Aorta (tissue), 5 donors: ENCODE measurements around the gene ARSJ. TPM values are rescaled to one million over a fixed set of nuclear protein-coding genes. Genes with fewer than 3 reads are reported as not detected.

ENCODE experiments used
- ATAC-seq: fragments of 200-7000 bp; cut with Tn5 transposase; one replicate; pipeline ENCODE4 v1.9.1; 2022; ENCODE audit warnings: moderate library complexity; ENCODE audit not compliant: low FRiP score
- DNase-seq, 2 donors: peaks; one replicate each; pipeline ENCODE4 v3.0.0-alpha.2; 2020
- H3K27ac ChIP-seq, 2 donors: one replicate each; pipeline ENCODE4 v1.5.1; 2013; ENCODE audit warnings: low read length in 2 of 2, mild to moderate bottlenecking in 2 of 2, moderate library complexity in 2 of 2, control low read depth in 1 of 2, inconsistent platforms in 1 of 2, low read depth in 1 of 2
- H3K27me3 ChIP-seq, 2 donors: one replicate each; pipeline ENCODE4 v1.6.1; 2013; ENCODE audit warnings: control low read depth in 1 of 2, low read length in 1 of 2, mild to moderate bottlenecking in 1 of 2, moderate library complexity in 1 of 2; ENCODE audit not compliant: insufficient read depth in 2 of 2, control insufficient read depth in 1 of 2
- H3K36me3 ChIP-seq, 2 donors: one replicate each; pipeline ENCODE4 v1.6.1; 2013; ENCODE audit warnings: control low read depth in 1 of 2, low read length in 1 of 2, mild to moderate bottlenecking in 1 of 2; ENCODE audit not compliant: insufficient read depth in 2 of 2, control insufficient read depth in 1 of 2
- H3K4me1 ChIP-seq, 2 donors: one replicate each; pipeline ENCODE4 v1.6.1; 2013; ENCODE audit warnings: low read length in 2 of 2, control low read depth in 1 of 2, mild to moderate bottlenecking in 1 of 2, moderate library complexity in 1 of 2; ENCODE audit not compliant: insufficient read depth in 2 of 2, control insufficient read depth in 1 of 2
- H3K4me3 ChIP-seq, 2 donors: one replicate each; pipeline ENCODE4 v1.5.1; 2013; ENCODE audit warnings: low read length in 2 of 2, control low read depth in 1 of 2, mild to moderate bottlenecking in 1 of 2
- H3K9me3 ChIP-seq: one replicate; pipeline ENCODE4 v1.6.1; 2013; ENCODE audit warnings: mild to moderate bottlenecking, low read length; ENCODE audit not compliant: control insufficient read depth
- WGBS, 2 donors: extraction: QIAGEN DNeasy Blood & Tissue Kit; methylation state at CpG; one replicate each; pipeline ENCODE4 v1.1.7; 2013; 5-methylcytosine and 5-hydroxymethylcytosine counted together
- intact Hi-C, 2 donors: fragments of 100-400 bp; cut with DNase I; formaldehyde crosslinking; loops; one replicate each; pipeline versions ENCODE4 v1.14.2 to v1.15.0; 2022
- polyA plus RNA-seq, 2 donors: library from polyadenylated mRNA; stranded (reverse); fragments of 200-250 nt; gene quantifications; one replicate each; pipeline ENCODE4 v1.2.3, GENCODE V29; 2013
- total RNA-seq, 2 donors: library from RNA; stranded (reverse); fragmentation: NEBNext Ultra II Directional; extraction: Animal tissue kit (Norgen Biotek cat#: 25700); gene quantifications; one replicate each; pipeline ENCODE4 v1.2.1, GENCODE V29; 2021
- donor health status: healthy with polysubstance abuse.
- donor health status: Bipolar disorder and iron deficiency.
- donor health status: DM: no; HTN: no; CAD: no.
- donor health status: DM: no; HTN: no; CAD: no.
- donor health status: DM: yes; HTN: yes; CAD: no.

The ARSJ gene
- total and polyA plus RNA-seq, 4 donors, result 4.5 to 42.4 (median 9.2) TPM

- Histone ChIP-seq H3K4me1 (no peaks in the 10 kb centered on the region), H3K27me3 (no peaks in the 10 kb centered on the region), H3K4me3 (no peak overlapping the region), H3K36me3 (no peaks in the 10 kb centered on the region), H3K9me3 (no peaks in the 10 kb centered on the region), H3K27ac (no peak overlapping the region)
- 84 to 88% methylated on average over 1 of the region's 1 CpG for WGBS, 2 donors
- intact Hi-C loops, result loop anchor here in 1 of 2 donors (10.0 kb wide), 1 partner anchor 503 kb away; no protein-coding TSS in a partner anchor
- no peak for DNase-seq
- ATAC-seq, result no peak
These were observed 91.4 kb downstream of the ARSJ start for GRCh38 chr4:113888006-113888405.

GRCh38 chr4:113885291-113885690, 94.2 kb downstream of the ARSJ start:
- Histone ChIP-seq H3K9me3 (no peaks in the 10 kb centered on the region), H3K27ac (no peak overlapping the region), H3K4me3 (no peak overlapping the region), H3K36me3 (no peaks in the 10 kb centered on the region), H3K27me3 (no peaks in the 10 kb centered on the region), H3K4me1 (peaks cover 0 to 2% of the 10 kb centered on the region in 2 donors)
- no peak for ATAC-seq
- WGBS, 2 donors, result 91 to 94% methylated on average over 3 of the region's 3 CpGs
- intact Hi-C loops, result loop anchor here in 1 of 2 donors (10.0 kb wide), 1 partner anchor 500 kb away; no protein-coding TSS in a partner anchor
- no peak for DNase-seq

- no peak overlapping the region for H3K4me3 ChIP-seq
- no peaks in the 10 kb centered on the region for H3K27me3 ChIP-seq
- peaks cover 0 to 2% of the 10 kb centered on the region in 2 donors for H3K4me1 ChIP-seq
- no peak overlapping the region for H3K27ac ChIP-seq
- 97% methylated on average over 1 of the region's 1 CpG for whole genome bisulfite sequencing, 2 donors
- intact Hi-C loops, result loop anchor here (5.0 to 10.0 kb wide), 2 partner anchors 487 to 500 kb away; no protein-coding TSS in a partner anchor
- H3K9me3 ChIP-seq, result no peaks in the 10 kb centered on the region
- DNase-seq, result no peak
- no peaks in the 10 kb centered on the region for H3K36me3 ChIP-seq
- no peak for ATAC-seq
These were observed 94.8 kb downstream of the ARSJ start for GRCh38 chr4:113884655-113885054.

GRCh38 chr4:113882668-113883067, 96.8 kb downstream of the ARSJ start:
- Histone ChIP-seq H3K27ac (no peak overlapping the region), H3K36me3 (no peaks in the 10 kb centered on the region), H3K4me1 (peaks cover 0 to 2% of the 10 kb centered on the region in 2 donors), H3K9me3 (no peaks in the 10 kb centered on the region), H3K27me3 (no peaks in the 10 kb centered on the region), H3K4me3 (no peak overlapping the region)
- ATAC-seq (no peak), DNase-seq (no peak)
- intact Hi-C loops, result loop anchor here (5.0 to 10.0 kb wide), 2 partner anchors 485 to 498 kb away; no protein-coding TSS in a partner anchor
- 0 to 25% methylated on average over 1 of the region's 1 CpG for WGBS, 2 donors

- Histone ChIP-seq H3K27me3 (no peaks in the 10 kb centered on the region), H3K4me1 (peaks cover 0 to 2% of the 10 kb centered on the region in 2 donors), H3K27ac (peak overlapping the region; percentile 33 to 87), H3K9me3 (no peaks in the 10 kb centered on the region), H3K36me3 (no peaks in the 10 kb centered on the region), H3K4me3 (no peak overlapping the region)
- ATAC-seq, result no peak
- WGBS, 2 donors, result 42 to 45% methylated on average over 2 of the region's 2 CpGs
- no peak for DNase-seq
- intact Hi-C loops, result loop anchor here (5.0 to 10.0 kb wide), 2 partner anchors 484 to 496 kb away; no protein-coding TSS in a partner anchor
These were observed 98.2 kb downstream of the ARSJ start for GRCh38 chr4:113881256-113881655.

- Histone ChIP-seq H3K4me3 (no peak overlapping the region), H3K36me3 (no peaks in the 10 kb centered on the region), H3K9me3 (no peaks in the 10 kb centered on the region), H3K27me3 (no peaks in the 10 kb centered on the region), H3K27ac (no peak overlapping the region), H3K4me1 (peaks cover 0 to 2% of the 10 kb centered on the region in 2 donors)
- 13 to 16% methylated on average over 3 of the region's 3 CpGs for WGBS, 2 donors
- intact Hi-C loops, result loop anchor here (5.0 to 10.0 kb wide), 2 partner anchors 483 to 496 kb away; no protein-coding TSS in a partner anchor
- ATAC-seq (no peak), DNase-seq (no peak)
These were observed 99.0 kb downstream of the ARSJ start for GRCh38 chr4:113880240-113881028.

- intact Hi-C loops, result no loop called here
These were observed 100.8 kb downstream of the ARSJ start for GRCh38 chr4:113878668-113879067.

GRCh38 chr4:113874480-113874879, 105.0 kb downstream of the ARSJ start:
- no peak overlapping the region for H3K4me3 ChIP-seq
- no peak overlapping the region for H3K27ac ChIP-seq
- no peak for DNase-seq
- peaks cover 0 to 3% of the 10 kb centered on the region in 2 donors for H3K4me1 ChIP-seq
- no peaks in the 10 kb centered on the region for H3K9me3 ChIP-seq
- 93 to 97% methylated on average over 1 of the region's 1 CpG for WGBS, 2 donors
- intact Hi-C loops, result loop anchor here in 1 of 2 donors (5.0 kb wide), 1 partner anchor 87 kb away; no protein-coding TSS in a partner anchor
- H3K27me3 ChIP-seq, result no peaks in the 10 kb centered on the region
- H3K36me3 ChIP-seq, result no peaks in the 10 kb centered on the region
- ATAC-seq, result no peak

More at GRCh38 chr4:113878668-113879067, 100.8 kb downstream of the ARSJ start:
- Histone ChIP-seq H3K4me3 (no peak overlapping the region), H3K27ac (no peak overlapping the region), H3K4me1 (peaks cover 0 to 2% of the 10 kb centered on the region in 2 donors), H3K9me3 (no peaks in the 10 kb centered on the region), H3K36me3 (no peaks in the 10 kb centered on the region), H3K27me3 (no peaks in the 10 kb centered on the region)
- 55 to 61% methylated on average over 3 of the region's 3 CpGs for WGBS, 2 donors
- DNase-seq (no peak), ATAC-seq (no peak)
